Measurements from ENCODE around the gene LILRA6. TPM values are rescaled to one million over a fixed set of nuclear protein-coding genes. Genes with fewer than 3 reads are reported as not detected.
"Not testable (repeated sequence)": the region's sequence is repeated elsewhere in the genome, so short reads cannot be mapped to it uniquely, and the experiment has no call there.

Gene LILRA6
- total RNA-seq, 1 experiment from 2014 or later = not detected

- intact Hi-C loops (cut with micrococcal nuclease; ENCODE audit: unreplicated experiment) = loop anchor here (2.0 kb wide), 1 partner anchor 22 kb away; no protein-coding TSS in a partner anchor
- DNase-seq; H3F3A ChIP-seq (ENCODE audit: insufficient read depth, low read depth); BruUV-seq (replicated peaks); H2AFZ ChIP-seq; H4K20me1 ChIP-seq (ENCODE audit: insufficient read depth); H3K9me2 ChIP-seq (ENCODE audit: insufficient read depth); H3K79me2 ChIP-seq (ENCODE audit: low read depth); H3K4me1 ChIP-seq (replicated peaks; ENCODE audit: insufficient read depth); H3K4me3 ChIP-seq; H3K27ac ChIP-seq; POLR2A ChIA-PET (ENCODE audit: unreplicated experiment); CTCF ChIA-PET; H3K4me2 ChIP-seq; H3K36me3 ChIP-seq (ENCODE audit: low read depth); H3K9me3 ChIP-seq (ENCODE audit: insufficient read depth, low read depth): not testable (repeated sequence)
- peaks cover 86% of the 10 kb centered on the region for H3K27me3 ChIP-seq (ENCODE audit: insufficient read depth, low read depth)
Measured at GRCh38 chr19:54240372-54241336, 1.9 kb downstream of the LILRA6 start.

GRCh38 chr19:54239491-54240371 is 2.9 kb downstream of the LILRA6 start:
- H3K9me3 ChIP-seq (ENCODE audit: insufficient read depth, low read depth); H3K4me1 ChIP-seq (replicated peaks; ENCODE audit: insufficient read depth); CTCF ChIA-PET; H3K9me2 ChIP-seq (ENCODE audit: insufficient read depth); POLR2A ChIA-PET (ENCODE audit: unreplicated experiment); H3K4me3 ChIP-seq; BruUV-seq (replicated peaks); H3K79me2 ChIP-seq (ENCODE audit: low read depth); H3K27ac ChIP-seq; H3F3A ChIP-seq (ENCODE audit: insufficient read depth, low read depth); DNase-seq; H3K36me3 ChIP-seq (ENCODE audit: low read depth); H2AFZ ChIP-seq; H3K4me2 ChIP-seq; H4K20me1 ChIP-seq (ENCODE audit: insufficient read depth): not testable (repeated sequence)
- peaks cover 85% of the 10 kb centered on the region for H3K27me3 ChIP-seq (ENCODE audit: insufficient read depth, low read depth)
- intact Hi-C loops (cut with micrococcal nuclease; ENCODE audit: unreplicated experiment) = loop anchor here (2.0 kb wide), 1 partner anchor 21 kb away; no protein-coding TSS in a partner anchor

DNA sequence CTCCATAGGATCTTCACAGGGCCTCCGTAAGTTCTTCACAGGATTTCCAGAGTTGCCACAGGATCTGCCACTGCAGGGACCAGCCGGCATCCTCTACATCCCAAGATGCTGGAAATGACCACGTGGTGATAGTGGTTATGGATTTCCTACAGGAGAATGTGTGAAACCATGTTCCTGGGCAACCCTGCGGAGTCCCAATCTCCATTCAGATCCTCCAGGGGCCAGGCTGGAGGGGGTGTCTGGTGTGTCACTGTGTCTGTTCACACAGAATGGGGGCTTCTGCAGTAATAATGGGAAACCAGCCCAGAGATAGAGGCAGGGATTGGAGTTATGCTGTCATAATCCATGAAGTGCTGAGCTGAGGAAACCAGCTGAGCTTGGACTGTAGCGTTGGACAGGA is 8.6 kb downstream of the LILRA6 start:
- POLR2A ChIA-PET (ENCODE audit: unreplicated experiment) = interaction anchor here (0.5 kb wide), 1 partner anchor 1228 kb away, joined by 3 read pairs; no protein-coding TSS in a partner anchor
- Histone ChIP-seq H3K36me3 (ENCODE audit: low read depth) (no peaks in the 10 kb centered on the region), H3K9me2 (ENCODE audit: insufficient read depth) (no peaks in the 10 kb centered on the region), H3K4me1 (replicated peaks; ENCODE audit: insufficient read depth) (no peaks in the 10 kb centered on the region), H3K4me3 (no peak overlapping the region), H3K9me3 (ENCODE audit: insufficient read depth, low read depth) (no peaks in the 10 kb centered on the region), H3K27me3 (ENCODE audit: insufficient read depth, low read depth) (peaks cover 55% of the 10 kb centered on the region), H3K27ac (no peak overlapping the region), H4K20me1 (ENCODE audit: insufficient read depth) (no peaks in the 10 kb centered on the region), H3K4me2 (no peak overlapping the region), H2AFZ (no peak overlapping the region), H3K79me2 (ENCODE audit: low read depth) (no peaks in the 10 kb centered on the region), H3F3A (ENCODE audit: insufficient read depth, low read depth) (no peaks in the 10 kb centered on the region)
- no peak for DNase-seq
- CTCF ChIA-PET = no interaction called here
- no TSS peak for BruUV-seq (replicated peaks)
- intact Hi-C loops (cut with micrococcal nuclease; ENCODE audit: unreplicated experiment) = loop anchor here (5.0 kb wide), 1 partner anchor 462 kb away; no protein-coding TSS in a partner anchor
- TF ChIP-seq EZH2 (IDR thresholded peaks at IDR 0.05; ENCODE audit: low read depth) (no peak), CTCF (conservative IDR thresholded peaks at IDR 0.05) (no peak)
